CD4-positive, alpha-beta T cell treated with Interleukin-15 for 4 hours (primary cell): ENCODE measurements around the gene ZBP1.

ENCODE experiments used
- DNase-seq: peaks from one replicate; pipeline ENCODE4 v3.0.0-alpha.2; 2020; ENCODE audit warnings: low spot score

ZBP1 gene

GRCh38 chr20:57558614-57559288 lies 61.5 kb downstream of the ZBP1 start:
- DNase-seq, result no peak

- no peak for DNase-seq
Measured at GRCh38 chr20:57557926-57558613, 62.2 kb downstream of the ZBP1 start.

GRCh38 chr20:57556980-57557274 lies 63.3 kb downstream of the ZBP1 start:
- no peak for DNase-seq

GRCh38 chr20:57555457-57556184 lies 64.6 kb downstream of the ZBP1 start:
- DNase-seq, result no peak
